GM15510 (cell line): ENCODE measurements around the gene ELMO3.

Experiments
- POLR2A ChIP-seq: IDR thresholded peaks from 3 replicates; pipeline ENCODE4 v1.6.1; 2011; ENCODE audit warnings: borderline replicate concordance; ENCODE audit not compliant: insufficient read length; ENCODE audit errors: extremely low read depth

ELMO3 gene

GRCh38 chr16:67199011-67199807, at the start of gene ELMO3:
TSS of gene ELMO3 (plus strand) at chr16:67199131. CDS start at chr16:67199327, 196 bp downstream.
- TF ChIP-seq POLR2A: no peak

DNA sequence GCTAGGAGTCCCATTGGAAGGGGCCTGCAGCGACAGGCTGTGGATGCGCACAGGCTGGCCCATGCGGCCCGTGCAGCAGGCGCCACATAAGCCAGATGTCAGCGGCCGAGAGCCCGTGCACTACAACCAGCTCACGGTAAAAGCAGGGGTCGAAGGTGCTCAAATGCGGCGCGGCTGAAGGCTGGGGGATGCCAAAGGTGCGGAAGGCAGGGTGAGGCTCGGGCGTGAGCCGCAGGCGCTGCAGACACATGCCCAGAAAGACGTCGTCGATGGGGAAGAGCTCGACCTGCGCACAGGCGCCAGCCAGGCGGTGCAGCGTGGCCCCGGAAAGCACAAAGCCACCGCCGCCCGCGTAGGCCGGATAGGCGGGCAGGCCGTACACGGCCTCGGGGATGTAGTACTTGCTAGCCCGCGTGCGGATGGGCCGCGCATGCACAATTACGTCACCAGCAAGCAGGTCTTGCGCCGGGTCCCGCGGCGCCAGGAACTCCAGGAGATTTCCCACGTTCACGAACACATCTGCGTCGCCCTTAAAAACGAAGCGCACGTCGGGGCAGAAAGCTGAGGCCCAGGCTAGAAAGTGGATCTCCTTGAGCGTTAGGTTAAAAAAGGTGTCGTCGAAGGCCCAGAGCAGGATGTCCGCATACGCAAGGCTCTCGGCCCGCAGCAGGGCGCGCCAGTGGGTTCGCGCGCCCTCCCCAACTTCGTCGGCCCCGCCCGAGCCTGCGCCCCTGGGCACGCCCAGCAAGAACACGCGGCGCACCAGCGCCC, 49.5 kb upstream of the ELMO3 start:
- no peak for TF ChIP-seq POLR2A

DNA sequence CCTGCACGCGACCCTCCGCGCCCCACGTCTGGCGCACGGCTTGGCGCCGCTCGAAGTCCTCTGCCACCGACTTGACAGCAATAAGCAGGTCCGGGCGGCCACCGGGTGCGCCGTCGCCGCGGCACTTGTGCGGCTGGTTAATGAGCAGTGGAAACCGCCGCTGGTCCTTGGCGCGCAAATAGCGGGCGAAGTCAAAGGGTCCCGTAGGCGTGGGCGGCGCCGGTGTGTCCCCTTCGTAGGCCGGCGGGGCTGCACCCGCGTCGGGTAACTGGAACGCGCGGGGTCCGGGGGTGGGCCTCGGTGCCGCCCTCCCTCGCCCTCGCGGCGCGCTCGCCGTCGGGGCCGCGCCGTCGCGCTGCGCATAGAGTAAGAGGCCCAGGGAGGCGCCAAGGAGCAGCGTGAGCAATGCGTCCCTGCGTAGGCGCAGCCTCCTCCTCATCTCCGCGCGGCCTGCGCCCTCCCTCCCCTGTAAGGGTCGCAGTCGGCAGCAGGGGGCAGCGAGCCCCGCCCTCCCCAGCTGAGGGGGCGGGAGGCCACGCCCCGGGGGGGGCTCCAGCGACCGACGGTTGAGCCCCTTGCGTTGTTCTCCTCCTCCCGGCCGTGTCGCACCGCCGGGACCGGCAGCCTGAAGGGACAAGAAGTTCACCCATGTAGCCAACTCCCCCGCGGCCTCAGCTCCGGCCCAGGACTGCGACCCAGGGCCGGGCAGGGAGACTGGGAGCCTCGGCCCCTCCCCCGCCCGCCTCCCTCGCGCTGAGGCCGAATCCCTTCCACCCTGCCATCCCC, 48.7 kb upstream of the ELMO3 start:
- no peak for TF ChIP-seq POLR2A

- TF ChIP-seq POLR2A: peak; percentile 28
Measured at GRCh38 chr16:67150833-67151396, 48.0 kb upstream of the ELMO3 start, which contains the start of gene B3GNT9. TSS of gene B3GNT9 (minus strand) at chr16:67150998. CDS start at chr16:67150485, 513 bp downstream.

- no peak for TF ChIP-seq POLR2A
Measured at GRCh38 chr16:67151431-67152097, 47.4 kb upstream of the ELMO3 start.

DNA sequence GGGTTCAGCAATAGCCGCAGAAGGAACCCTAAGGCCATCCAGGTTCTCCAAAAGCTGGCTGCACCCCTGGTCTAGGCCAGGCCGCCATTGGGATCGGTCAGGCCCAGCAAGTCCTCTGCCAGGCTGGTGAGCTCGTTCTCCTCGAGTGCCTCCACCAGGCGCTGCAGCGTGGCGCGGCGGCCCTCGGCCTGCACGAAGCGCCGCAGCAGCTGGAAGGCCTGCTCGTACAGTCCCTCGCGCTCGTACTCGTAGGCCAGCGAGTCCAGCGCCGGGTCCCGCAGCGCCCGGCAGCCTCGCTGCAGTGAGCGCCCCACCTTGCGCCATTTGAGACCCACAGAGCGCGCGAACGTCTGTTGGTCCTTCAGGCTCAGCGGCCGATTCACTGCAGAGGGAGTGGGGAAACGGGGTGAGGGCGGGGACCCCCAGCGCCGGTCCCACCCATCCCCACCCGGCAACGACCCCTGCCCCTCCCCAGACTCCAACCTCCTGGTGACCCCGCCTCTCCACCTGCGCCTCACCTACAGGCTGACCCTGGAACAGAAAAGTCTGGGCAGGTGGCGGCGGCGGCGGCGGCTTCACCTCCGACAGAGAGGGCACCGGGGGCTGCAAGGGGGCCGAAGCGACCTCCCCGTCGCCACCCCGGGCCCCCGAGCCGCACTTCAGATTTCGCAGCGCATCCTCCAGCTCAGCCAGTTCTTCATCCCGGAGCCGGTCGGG, 44.2 kb upstream of the ELMO3 start:
- no peak for TF ChIP-seq POLR2A

GRCh38 chr16:67155295-67156142, 43.4 kb upstream of the ELMO3 start:
- no peak for TF ChIP-seq POLR2A

DNA sequence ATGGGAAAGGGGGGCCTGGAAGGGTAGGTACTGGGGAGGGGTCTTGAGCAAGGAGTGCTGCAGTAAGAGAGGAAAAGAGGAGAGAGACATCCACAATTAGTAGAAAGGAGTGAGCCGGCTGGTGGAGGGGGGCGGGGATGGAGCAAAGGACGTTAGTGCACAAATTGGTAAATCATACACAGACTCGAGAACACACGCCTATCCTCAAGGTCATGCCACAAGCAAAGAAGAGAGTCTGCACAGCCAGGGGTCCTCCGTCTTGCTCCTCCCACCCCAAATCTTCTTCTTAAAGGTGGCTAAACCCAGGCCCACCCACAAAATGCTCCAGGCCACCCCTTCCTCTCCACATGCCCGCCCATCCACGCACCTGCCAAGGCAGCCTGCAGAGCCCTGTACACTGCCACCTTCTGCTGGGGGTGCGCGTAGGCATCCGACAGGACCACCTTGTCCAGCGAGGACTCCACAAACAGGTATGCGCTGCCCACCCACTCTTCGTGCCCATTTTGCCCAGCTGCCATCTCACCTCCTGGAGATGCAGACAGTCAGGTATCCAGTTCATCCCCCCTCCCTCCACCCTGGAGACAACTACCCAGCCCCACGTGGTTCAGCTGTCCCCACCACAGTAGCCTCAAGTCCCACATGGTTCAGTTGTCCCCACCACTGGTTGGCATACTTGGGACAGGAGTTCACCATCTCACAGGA, 42.6 kb upstream of the ELMO3 start:
- TF ChIP-seq POLR2A: no peak

DNA sequence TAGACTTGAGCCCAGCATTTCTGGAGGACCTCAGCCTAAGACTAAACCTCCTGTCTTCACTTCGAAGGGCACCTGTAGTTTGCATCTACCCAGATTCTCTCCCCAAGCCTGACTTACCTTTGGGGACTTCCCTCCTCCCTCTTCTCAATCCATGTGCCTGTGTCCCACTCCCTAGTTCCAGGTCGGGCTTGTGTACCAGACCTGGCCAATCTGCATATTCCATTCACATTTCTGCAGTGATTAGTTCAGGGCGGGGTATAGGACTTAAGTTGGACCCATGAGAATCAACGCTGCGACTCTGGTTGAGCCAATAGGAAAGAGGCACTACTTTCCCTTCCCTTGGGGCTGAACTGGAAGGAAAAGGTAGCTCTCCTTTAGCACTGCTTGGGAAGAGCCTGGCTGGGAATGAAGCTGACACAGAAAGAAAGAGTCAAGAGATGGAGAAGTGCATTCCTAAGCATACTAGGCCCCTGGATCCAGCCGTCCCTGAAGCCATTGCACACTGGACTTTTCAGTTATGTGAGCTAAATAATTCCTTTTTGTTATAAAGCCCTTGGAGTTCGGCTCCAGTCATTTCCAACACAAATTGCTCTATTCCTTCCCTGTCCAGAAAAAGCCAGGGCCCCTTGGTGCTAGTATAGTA, 41.7 kb upstream of the ELMO3 start:
- TF ChIP-seq POLR2A: no peak

GRCh38 chr16:67157892-67158635, 40.9 kb upstream of the ELMO3 start:
- no peak for TF ChIP-seq POLR2A

DNA sequence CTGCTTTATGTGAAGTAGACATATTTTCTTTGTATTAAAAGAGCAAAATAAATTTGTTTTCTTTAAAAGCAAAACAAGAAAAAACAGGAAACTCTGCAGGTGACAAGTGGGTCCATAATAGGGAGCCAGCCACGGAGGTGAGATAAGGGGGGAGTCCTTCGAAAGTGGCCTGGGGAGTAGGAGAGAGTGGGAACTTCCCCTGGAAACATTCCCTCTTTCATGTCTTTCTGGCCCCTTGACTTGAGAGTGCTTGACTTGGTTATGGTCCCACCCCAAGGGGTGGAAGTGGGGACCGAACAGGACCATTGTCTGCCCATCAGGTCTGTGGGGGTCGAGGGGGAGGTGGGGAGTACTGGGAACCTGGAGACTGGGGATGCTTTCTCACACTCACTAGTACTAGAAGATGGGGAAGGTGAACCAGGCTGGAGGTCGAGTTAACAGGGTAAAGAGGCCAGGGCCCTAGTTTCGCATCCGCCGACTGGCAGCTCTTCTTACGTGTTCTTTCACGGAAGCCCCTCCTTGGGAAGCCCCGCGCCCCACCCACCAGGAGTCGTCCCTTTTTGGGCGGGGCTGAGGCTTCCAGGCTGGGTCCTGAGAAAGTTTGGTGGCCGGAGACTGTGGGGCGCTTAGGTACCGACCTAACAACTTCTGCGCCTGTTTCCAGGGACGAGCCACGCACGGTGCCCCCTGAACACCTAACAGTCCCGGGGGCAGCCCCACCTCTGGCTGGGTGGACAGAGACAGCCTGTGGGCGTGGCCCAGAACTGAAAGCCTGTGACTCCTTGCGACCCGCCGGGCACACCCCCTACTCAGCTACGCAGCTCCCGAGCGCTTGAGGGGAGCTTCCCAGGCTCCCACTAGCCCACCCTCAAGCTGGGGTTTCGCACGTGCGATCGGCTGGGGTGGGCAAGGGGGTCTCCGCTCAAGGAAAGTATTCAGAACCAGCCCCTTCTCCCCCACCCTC, 40.0 kb upstream of the ELMO3 start:
- peak; percentile 48 for TF ChIP-seq POLR2A
